Stimulated activated CD8-positive, alpha-beta memory T cell treated with anti-CD3 and anti-CD28 coated beads, Interleukin-12 subunit alpha, Interleukin-12 subunit beta, amount 100 ng/mL, for 24 hours (primary cell): ENCODE data around the gene POLE2.
"Not testable (repeated sequence)": the region's sequence is repeated elsewhere in the genome, so short reads cannot be mapped to it uniquely, and the experiment has no call there.

Experiments
- DNase-seq: peaks from one replicate; pipeline ENCODE4 v3.0.0-alpha.2; 2020; ENCODE audit errors: extremely low read depth

POLE2 gene

GRCh38 chr14:49619273-49619672 is 68.7 kb downstream of the POLE2 start:
- not testable (repeated sequence) for DNase-seq

DNA sequence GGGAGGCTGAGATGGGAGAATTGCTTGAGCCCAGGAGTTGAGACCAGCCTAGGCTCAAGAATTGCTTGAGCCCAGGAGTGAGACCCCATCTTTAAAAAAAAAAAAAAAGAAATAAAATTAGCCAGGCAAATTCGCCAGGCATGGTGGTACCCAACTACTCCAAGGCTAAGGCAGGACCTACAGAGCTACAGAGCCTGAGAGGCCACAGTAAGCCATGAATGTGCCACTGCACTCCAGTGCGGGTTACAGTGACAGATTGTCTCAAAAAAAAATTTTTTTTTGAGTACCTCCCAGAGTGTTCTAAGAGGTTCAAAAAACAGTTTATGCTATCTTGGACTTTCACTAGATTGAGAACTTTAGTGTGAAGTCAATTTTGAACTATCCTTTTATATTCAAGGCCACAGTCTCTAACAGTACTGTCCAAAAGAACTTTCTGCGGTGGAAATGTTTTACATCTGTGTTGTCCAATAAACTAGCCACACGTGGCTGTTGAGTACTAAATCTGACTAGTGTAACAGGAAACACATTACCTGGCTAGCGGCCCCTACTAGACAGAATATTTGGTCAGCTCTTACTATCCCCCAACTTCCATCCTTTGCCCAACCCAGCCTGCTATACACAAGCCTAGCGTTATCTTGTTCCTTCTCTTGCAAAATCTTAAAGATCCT is 70.0 kb downstream of the POLE2 start:
- no peak for DNase-seq

GRCh38 chr14:49615776-49616175 is 72.2 kb downstream of the POLE2 start:
- no peak for DNase-seq

DNA sequence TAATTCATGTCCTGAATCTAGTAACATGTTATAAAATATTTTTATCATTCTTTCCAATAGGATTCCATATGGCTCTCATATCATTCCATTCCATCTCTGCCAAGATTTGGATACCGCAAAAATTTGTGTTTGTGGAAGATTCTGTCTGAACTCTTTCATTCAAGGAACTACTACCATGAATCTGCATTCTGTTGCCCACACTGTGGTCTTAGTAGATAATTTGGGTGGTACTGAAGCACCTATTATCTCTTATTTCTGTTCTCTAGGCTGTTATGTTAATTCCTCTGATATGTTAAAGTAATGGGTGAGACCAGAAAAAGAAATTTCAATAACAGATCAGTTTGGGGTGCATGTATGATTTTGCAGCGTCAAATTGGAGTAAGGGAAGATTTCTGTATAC is 73.8 kb downstream of the POLE2 start:
- no peak for DNase-seq

- no peak for DNase-seq
Measured at GRCh38 chr14:49612671-49613070, 75.3 kb downstream of the POLE2 start.

DNA sequence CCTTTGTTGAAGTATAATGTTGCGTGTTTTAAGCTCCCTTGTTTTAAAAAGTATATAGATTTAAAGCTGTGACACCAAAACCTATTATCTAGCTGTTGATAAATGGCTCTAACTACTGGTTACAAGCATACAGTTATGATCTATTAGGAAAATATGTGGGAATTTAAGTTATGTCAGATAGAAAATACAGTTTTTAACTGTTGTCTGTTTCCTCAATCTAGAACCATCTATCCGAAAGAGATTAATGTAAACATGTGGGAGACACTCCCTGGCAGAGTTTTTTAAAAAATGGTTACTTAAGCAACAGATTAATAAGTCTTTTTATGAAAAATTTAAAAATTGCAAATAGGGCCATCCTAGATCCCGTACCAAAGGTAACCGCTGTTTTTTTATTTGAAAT is 75.8 kb downstream of the POLE2 start:
- DNase-seq: no peak

GRCh38 chr14:49607583-49607982 is 80.4 kb downstream of the POLE2 start:
- no peak for DNase-seq

GRCh38 chr14:49598485-49599300 is 89.3 kb downstream of the POLE2 start, which contains the start of gene LRR1:
Gene LRR1 (plus strand): TSS chr14:49598940. CDS start chr14:49599021, 81 bp downstream.
- DNase-seq: peak; percentile 70

DNA sequence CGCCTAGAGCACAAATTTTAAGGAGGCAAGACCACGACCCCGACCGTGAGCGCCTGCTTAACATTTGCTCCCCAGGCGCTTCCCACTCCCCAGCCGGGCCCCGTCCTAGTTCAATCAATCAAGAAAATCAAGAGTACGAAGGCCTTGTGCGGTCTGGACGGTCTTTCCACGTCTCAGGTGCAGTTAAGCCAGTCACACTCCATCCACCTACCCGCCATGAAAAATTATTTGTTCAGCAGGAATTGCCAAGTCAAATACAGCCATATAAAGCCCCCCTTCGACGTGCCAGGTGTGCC is 89.9 kb downstream of the POLE2 start:
- no peak for DNase-seq

DNA sequence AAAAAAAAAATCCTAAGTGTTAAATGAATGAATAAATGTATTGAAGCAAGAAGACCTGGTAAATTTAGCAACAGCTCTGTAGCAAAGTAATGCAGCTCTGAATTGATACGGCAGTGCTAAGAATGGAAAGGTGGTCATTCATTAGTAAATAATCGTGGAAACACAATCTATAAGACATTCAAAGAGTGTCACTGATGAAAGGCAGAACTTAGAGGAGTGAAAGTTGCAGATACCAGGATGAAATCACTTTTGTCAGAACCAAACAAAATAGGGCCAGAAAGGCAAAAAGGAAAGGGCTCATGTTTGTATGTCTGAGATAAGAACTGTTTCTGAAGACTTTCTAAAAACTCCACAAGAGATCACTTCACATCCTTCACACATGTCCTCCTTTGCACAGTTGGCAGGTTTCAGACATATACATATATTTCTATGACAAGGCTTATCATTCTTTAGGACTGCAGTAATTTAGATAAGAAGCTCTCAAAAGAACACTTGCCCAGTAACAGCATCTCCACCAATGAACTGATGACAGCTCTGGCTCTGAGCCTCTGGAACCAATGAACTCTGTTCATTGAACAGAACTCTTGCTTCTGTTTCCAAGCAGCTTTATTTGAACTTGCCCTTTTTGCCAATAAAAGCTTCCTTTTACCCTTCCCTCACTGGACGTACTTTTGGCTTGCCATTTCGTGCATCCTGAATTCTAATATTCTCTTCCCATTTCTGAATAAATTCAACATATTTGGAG is 93.5 kb downstream of the POLE2 start:
- no peak for DNase-seq
